WERI-Rb-1 (cell line): ENCODE results near the gene SCRT2.

Experiments
- DNase-seq: peaks from one replicate; pipeline ENCODE4 v3.0.0-alpha.2; 2020
- H3K27ac ChIP-seq: fragments of 250-450 bp; sonication (Bioruptor Pico); 2 replicates; pipeline ENCODE4 v1.5.1; 2020; ENCODE audit warnings: mild to moderate bottlenecking, moderate library complexity
- H3K27me3 ChIP-seq: fragments of 250-450 bp; sonication (Bioruptor Pico); 2 replicates; pipeline ENCODE4 v1.5.1; 2021; ENCODE audit warnings: mild to moderate bottlenecking, low read depth, moderate library complexity; ENCODE audit not compliant: insufficient read depth, severe bottlenecking
- H3K36me3 ChIP-seq: fragments of 250-450 bp; sonication (Bioruptor Pico); 2 replicates; pipeline ENCODE4 v1.5.1; 2020; ENCODE audit warnings: mild to moderate bottlenecking, moderate library complexity
- H3K4me3 ChIP-seq: 2 replicates; pipeline ENCODE4 v1.5.1; 2011; ENCODE audit warnings: low read depth, mild to moderate bottlenecking, control low read depth, low read length
- H3K9me3 ChIP-seq: fragments of 250-450 bp; sonication (Bioruptor Pico); 2 replicates; pipeline ENCODE4 v1.5.1; 2021; ENCODE audit warnings: mild to moderate bottlenecking, moderate library complexity; ENCODE audit not compliant: severe bottlenecking
- CTCF ChIP-seq: IDR thresholded peaks from 2 replicates; pipeline ENCODE4 v1.5.1; 2011; ENCODE audit warnings: low read depth, mild to moderate bottlenecking, control low read depth, inconsistent platforms, low read length

The SCRT2 gene

GRCh38 chr20:655726-656624 is 19.6 kb downstream of the SCRT2 start:
- Histone ChIP-seq H3K4me3 (no peak overlapping the region), H3K36me3 (peaks cover under 1% of the 10 kb centered on the region; the same call in 1 of the 2 replicates), H3K27me3 (no peaks in the 10 kb centered on the region), H3K27ac (no peak overlapping the region), H3K9me3 (no peaks in the 10 kb centered on the region)
- no peak for DNase-seq
- no peak for TF ChIP-seq CTCF

- Histone ChIP-seq H3K27ac (no peak overlapping the region), H3K27me3 (no peaks in the 10 kb centered on the region), H3K4me3 (no peak overlapping the region), H3K36me3 (peaks cover 13% of the 10 kb centered on the region), H3K9me3 (no peaks in the 10 kb centered on the region)
- no peak for TF ChIP-seq CTCF
- no peak for DNase-seq
Measured at GRCh38 chr20:654417-654750, 21.2 kb downstream of the SCRT2 start.

- Histone ChIP-seq H3K27ac (no peak overlapping the region), H3K36me3 (peaks cover 18% of the 10 kb centered on the region), H3K9me3 (no peaks in the 10 kb centered on the region), H3K27me3 (no peaks in the 10 kb centered on the region), H3K4me3 (peak overlapping the region; percentile 46)
- no peak for TF ChIP-seq CTCF
- DNase-seq, result no peak
Measured at GRCh38 chr20:653590-654416, 21.8 kb downstream of the SCRT2 start.

GRCh38 chr20:653110-653589 is 22.5 kb downstream of the SCRT2 start, which contains the start of gene SRXN1:
TSS of gene SRXN1 (minus strand) at chr20:653200. CDS start at chr20:653185, 15 bp downstream.
- DNase-seq, result peak; percentile 92
- Histone ChIP-seq H3K27ac (peak within 1 kb of the TSS; percentile 59), H3K4me3 (peak within 1 kb of the TSS; percentile 51), H3K36me3 (peaks cover 21% of the 10 kb centered on the region), H3K27me3 (no peaks in the 10 kb centered on the region), H3K9me3 (no peaks in the 10 kb centered on the region)
- peak; percentile 79 for TF ChIP-seq CTCF

GRCh38 chr20:652615-653109 is 22.9 kb downstream of the SCRT2 start:
- Histone ChIP-seq H3K4me3 (peak overlapping the region; percentile 51), H3K36me3 (peaks cover 26% of the 10 kb centered on the region), H3K27ac (peak overlapping the region; percentile 35; the same call in 1 of the 2 replicates), H3K9me3 (no peaks in the 10 kb centered on the region), H3K27me3 (no peaks in the 10 kb centered on the region)
- DNase-seq, result peak; percentile 53
- TF ChIP-seq CTCF, result no peak
